ENCODE measurements around the gene C19orf33.

The C19orf33 gene

DNA sequence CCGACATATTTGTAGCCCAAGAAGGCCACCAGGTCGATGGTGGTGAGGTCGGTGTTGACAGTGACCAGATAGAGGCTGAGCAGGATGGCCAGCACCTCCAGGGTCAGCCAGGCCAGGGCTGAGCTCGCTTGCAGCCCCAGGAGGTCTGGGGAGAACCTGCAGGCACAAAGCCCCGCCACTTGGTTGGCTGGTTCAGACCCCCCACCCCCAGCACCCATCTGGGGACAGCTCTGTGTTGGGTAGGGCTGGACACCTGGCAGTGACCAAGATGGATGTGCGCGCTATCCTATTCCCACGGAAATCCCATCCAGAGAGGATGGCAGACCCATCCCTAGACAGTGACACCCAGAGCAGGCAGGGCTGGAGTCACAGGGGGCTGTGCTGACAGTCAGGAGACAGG, 3.5 kb downstream of the C19orf33 start:
- DNase-seq (ENCODE audit: extremely low spot score, insufficient read length, low read depth) (no peak), FAIRE-seq (no peak)

DNA sequence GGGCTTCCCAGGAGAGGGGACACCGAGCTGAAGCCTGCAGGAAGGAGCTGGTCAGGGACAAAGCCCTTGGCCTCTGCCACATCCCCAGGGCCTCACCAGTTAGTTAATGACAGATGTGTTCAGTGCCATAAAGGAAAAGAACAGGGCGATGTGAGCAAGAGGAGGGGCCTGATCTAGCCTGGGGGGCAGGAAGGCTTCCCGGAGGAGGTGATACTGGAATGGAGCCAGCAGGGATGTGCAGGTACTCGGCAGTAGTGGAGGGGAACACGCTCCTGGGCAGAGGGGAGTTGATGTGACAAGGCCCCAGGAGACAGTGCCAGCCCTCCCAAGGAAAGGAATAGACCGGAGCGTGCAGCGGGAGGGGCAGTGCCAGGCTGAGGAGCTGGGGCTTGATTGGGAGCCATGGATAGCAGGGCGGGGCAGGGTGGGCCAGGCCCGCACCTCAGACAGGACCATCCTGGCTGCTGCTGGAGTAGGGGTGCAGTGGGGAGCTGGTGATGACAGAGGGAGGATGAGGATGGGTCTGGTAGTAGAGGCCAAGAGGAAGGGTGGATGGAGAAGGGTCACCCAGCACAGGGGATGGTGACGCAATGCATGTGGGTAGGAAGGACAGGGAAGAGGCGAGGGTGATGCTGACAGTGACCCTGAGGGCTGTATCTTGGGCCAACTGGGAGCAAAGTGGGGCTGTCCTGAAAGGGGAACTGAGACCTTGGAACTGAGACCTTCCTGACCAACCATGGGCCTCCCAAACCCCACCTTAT, 4.1 kb downstream of the C19orf33 start:
- FAIRE-seq (no peak), DNase-seq (ENCODE audit: extremely low spot score, insufficient read length, low read depth) (no peak)

DNA sequence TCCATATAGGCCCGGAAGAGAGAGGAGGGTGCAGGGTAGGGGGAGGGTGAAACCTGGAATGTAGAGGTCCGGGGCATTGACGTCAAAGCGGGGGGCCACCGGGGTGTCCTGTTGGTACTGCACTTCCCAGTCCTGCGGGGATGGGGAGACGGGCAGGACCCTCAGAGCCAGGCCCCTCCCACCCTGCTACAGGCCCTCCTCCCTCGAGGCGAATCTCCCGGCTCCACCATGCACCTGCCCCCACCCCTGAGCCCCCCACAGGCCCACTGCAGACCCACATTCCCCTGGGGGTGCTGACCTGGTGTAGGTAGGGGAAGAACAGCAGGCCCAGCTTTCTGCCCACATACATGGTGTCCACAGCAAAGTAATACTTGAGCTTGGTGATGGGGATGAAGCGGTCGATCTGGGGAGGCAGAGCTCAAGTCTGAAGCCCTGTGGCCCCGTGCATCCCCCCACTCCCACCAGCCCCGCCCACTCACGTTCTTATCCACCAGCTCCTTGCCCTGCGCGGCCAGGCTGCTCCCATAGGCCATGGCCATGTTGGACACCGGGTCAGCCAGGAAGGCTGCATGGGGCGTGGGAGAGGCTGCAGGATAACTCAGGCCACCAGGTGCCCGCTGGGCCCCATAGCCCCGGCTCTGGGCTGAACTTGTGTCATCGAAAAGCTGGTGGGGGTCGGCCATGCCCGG, 5.0 kb downstream of the C19orf33 start:
- no peak for FAIRE-seq
- no peak for DNase-seq (ENCODE audit: extremely low spot score, insufficient read length, low read depth)

DNA sequence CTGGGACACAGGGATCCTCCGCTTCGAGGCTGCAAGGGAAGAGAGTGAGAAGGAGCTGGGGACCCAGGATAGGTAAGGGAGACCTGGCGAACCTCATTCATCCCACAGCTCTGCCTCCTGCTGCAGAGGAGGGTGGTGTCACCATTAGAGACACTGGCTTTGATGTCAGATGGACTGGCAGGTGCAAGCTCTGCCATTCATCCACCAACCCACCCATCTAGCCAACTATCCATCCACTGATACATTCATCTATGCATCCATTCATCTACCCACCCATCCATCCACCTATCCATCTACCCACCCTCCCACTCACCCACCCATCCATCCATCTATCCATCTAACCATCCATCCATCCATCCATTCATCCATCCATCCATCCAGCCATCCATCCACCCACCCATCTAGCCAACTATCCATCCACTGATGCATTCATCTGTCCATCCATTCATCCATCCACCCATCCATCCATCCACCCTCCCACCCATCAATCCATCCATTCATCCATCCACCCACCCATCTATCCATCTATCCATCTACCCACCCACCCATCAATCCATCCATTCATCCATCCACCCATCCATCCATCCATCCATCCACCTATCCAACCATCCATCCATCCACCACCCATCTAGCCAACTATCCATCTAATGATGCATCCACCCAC, 5.7 kb downstream of the C19orf33 start:
- FAIRE-seq (no peak), DNase-seq (ENCODE audit: extremely low spot score, insufficient read length, low read depth) (no peak)

DNA sequence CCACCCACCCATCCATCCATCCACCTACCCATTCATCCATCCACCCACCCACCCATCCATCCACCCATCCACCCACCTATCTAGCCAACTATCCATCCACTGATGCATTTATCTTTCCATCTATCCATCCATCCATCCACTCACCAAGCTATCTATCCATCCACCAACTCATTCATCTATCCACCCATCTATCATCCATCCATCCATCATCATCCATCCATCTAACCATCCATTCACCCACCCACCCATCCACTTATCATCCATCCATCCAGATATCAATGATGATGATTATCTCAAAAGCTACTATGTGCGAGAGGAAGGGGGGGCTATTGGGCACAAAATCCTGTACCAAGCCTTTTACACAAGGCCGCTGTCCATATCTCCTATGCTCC, 6.2 kb downstream of the C19orf33 start:
- DNase-seq (ENCODE audit: extremely low spot score, insufficient read length, low read depth), result no peak
- FAIRE-seq, result no peak

DNA sequence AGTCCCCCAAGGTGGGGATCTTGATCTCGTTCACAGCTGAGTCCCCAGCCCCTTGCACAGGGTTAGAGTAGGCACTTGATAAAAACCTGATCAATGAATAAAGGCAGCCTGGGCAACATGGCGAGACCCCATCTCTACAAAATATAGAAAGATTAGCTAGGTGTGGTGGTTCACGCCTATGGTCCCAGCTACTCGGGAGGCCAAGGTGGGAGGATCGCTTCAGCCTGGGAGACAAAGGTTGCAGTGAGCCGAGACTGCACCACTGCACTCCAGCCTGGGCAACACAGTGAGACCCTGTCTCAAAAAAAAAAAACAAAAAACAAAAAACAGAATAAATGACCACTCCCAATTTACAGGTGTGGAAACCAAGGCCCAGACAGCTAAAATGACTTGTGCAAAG, 6.9 kb downstream of the C19orf33 start:
- no peak for FAIRE-seq
- no peak for DNase-seq (ENCODE audit: extremely low spot score, insufficient read length, low read depth)

DNA sequence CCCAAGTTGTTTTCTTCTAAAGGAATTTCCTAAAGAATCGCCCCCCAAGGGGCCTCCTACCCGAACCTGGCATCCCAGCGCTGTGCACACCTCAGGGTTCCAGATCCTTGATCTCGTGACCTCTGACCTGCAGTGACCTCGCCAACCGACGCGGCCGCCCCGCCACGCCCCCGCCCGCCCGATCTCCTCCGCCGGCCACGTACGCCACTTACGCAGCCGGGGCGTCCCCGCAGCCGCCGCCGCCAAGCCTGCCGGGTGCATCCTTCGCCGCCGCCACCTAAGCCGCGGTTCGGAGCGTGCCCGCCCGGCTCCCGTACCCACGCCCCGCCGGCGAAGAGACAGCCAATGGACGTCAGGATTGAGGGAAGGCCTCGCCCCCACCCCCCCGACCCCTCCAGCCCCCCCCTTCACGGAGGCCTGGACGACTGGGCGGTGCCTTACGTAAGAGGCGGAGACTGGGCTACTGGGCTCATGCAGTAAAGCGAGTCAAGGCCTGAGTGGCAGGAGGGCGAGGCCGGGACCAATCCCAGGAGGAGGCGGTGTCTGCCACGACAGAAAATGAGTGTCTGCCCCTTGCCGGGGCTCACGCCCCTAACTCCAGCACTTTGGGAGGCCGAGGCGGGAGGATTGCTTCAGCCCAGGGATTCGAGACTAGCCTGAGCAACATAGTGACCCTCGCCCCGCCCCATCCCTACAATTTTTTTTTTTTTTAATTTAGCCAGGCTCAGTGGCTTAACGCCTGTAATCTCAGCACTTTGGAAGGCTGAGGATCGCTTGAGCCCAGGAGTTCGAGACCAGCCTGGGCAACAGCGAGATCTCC, 11.8 kb downstream of the C19orf33 start, which contains the start of gene YIF1B:
Gene YIF1B, minus strand, starts transcription at position 291 of the 820 bp plus-strand sequence. Its CDS starts 30 bp downstream, at position 261.
- FAIRE-seq (peak; percentile 91), DNase-seq (ENCODE audit: extremely low spot score, insufficient read length, low read depth) (peak; percentile 98)

DNA sequence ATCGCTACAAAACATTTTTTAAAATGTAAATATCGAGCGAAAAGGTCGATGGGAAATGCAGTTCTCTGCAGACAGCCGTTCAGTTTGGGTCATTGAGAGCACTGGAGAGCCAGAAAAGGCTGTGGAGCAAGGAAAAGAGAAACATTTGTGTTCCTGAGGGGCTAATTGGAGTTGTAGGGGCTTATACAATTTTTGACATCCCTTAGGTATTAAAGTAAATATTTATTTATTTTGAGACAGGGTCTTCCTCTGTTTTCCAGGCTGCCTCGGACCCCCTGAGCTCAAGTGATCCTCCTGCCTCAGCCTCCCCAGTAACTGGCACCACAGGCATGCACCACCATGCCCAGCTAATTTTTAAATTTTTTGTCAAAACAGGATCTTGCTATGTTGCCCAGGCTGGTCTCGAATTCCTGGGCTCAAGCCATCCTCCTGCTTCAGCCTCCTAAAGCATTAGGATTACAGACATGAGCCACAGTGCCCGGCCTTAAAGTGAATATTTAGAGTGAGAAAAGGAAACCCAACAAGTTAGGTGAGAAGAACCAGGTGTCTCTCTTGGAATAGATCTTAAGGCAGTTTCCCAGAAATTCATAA, 12.5 kb downstream of the C19orf33 start:
- FAIRE-seq, result no peak
- DNase-seq (ENCODE audit: extremely low spot score, insufficient read length, low read depth), result no peak

DNA sequence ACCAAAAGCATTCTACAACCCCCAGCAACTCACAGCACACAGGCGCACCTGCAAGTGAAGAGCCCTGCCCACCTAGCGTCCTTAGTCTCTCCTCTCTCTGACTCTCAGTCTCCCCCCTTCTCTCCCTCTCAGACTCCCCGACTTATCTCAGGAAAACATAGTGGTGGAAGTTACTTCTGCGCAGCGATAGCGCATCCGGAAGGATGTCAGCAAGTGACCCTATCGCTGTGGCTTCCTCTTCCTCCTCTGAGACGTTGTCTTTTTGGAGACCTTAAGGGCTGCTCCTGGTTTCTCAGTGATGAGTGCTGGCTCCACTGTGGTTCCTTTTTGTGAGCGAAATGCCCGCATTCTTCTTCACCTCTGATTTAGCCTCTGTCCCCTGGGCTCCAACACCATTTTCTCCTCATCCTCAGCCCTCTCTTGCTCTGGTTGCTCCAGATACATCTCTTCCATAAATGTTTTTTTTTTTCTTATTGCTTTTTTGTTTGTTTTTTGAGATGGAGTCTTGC, 13.1 kb downstream of the C19orf33 start:
- DNase-seq (ENCODE audit: extremely low spot score, insufficient read length, low read depth), result no peak
- FAIRE-seq, result peak; percentile 82

DNA sequence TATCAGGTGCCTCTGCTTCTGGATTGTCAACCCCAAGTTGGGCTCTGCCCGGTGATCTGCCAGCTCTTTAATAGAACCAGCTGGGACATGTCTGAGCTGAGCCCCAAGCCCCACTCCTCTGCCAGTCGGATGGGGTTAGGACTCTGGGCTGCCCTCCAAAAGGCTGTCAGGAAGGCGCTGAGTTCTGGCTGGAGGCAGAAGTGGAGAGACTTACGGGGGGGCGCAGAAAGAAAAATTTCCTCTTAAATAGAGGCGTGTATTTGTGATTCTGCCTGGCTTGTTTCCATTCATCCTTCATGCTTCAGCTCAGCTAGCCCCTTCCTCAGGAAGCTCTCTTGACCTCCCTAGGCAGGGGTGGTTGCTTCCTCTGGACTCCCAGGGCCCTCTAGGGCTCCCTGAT, 14.6 kb downstream of the C19orf33 start:
- FAIRE-seq, result no peak
- no peak for DNase-seq (ENCODE audit: extremely low spot score, insufficient read length, low read depth)

DNA sequence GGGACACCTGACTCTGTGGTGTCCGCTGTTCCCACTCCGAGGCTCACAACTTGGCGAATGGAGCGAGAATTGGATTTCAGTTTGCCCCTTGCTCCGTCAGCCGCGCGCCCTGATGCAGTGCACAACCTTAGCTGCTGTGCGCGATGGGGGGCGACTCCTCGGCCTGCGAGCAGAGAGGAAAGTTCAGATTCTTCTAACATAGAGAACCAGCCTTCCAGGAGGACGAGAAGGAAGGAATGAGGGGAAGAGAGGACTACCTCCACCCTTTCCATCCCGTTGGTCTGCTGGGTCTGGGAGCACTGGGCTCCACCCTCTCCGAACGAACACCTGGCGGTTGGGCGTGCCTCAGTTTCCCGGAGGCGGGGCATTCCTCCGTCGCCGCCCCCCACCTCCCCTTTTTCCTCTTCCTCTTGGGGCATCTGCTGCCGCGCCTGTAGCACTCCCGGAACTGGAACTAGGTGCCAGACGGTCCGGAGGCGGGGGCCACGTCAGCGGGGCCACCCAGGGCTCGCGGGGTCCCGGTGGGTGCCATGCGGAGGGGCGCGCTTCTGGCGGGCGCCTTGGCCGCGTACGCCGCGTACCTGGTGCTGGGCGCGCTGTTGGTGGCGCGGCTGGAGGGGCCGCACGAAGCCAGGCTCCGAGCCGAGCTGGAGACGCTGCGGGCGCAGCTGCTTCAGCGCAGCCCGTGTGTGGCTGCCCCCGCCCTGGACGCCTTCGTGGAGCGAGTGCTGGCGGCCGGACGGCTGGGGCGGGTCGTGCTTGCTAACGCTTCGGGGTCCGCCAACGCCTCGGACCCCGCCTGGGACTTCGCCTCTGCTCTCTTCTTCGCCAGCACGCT, 15.6 kb downstream of the C19orf33 start, which contains the start of gene KCNK6:
Gene KCNK6, plus strand, starts transcription at position 425 of the 838 bp plus-strand sequence. Its CDS starts 106 bp downstream, at position 531.
- DNase-seq (ENCODE audit: extremely low spot score, insufficient read length, low read depth), result no peak
- no peak for FAIRE-seq

DNA sequence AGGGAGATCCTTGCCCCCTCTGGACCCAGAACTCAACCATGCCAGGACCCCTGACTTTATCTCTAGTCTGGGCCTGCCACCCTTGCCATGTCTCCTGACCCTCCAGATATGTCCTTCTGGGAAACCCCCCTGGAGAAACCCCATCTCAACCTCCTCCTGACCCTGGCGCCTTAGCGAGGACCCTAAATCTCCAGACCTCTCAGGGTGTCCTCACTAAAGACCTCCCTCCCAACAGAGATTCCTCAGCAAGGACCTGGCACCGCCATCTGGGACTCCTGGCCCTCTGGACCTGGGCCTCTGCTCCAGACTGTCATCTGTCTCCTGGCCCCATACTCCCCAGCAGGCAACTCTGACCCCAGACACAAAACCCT, 16.9 kb downstream of the C19orf33 start:
- DNase-seq (ENCODE audit: extremely low spot score, insufficient read length, low read depth) (no peak), FAIRE-seq (no peak)

DNA sequence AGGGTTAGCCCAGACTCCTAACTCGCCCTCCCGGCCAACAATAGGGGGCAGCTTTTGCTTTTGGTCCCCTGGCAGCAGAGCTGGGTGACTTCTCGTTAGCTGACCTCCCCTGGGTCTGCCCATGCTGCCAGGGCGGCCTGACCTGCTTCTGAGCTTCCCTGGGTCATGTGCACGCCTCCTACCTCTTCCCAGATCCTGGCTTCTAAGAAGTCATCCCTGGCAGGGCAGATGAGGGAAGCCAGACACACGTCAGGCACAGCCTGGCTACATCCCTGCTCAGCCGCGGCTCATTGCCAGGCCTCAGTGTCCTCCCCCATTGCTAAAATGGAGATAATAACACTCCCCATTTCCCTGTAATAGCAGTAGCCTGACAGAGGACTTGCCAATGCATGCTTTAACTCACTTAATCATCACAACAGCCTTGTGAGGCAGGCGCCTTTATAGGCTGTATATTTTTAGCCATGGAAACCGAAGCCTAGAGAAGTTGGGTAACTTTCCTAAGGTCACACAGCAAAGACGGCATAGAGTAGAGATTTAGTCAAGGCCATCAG, 17.7 kb downstream of the C19orf33 start:
- FAIRE-seq (no peak), DNase-seq (ENCODE audit: extremely low spot score, insufficient read length, low read depth) (no peak)

DNA sequence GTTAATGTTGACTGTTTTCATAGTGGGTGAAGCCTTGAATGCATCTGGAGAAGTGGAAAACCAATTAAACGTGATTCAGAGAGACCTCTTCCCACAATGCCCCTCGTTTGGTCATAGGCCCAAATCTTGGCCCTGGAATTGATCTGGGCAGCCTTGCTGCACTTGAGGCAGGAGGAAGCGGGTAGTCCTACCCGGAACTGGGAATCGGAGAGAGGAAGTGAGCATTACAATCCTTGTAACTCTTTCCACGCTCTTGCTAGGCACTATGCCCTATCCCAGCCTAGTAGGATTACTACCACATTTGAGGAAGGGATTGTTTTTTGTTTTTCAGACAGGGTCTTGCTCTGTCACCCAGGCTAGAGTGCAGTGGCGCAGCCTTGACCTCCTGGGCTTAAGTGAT, 19.2 kb downstream of the C19orf33 start:
- no peak for DNase-seq (ENCODE audit: extremely low spot score, insufficient read length, low read depth)
- FAIRE-seq, result no peak

DNA sequence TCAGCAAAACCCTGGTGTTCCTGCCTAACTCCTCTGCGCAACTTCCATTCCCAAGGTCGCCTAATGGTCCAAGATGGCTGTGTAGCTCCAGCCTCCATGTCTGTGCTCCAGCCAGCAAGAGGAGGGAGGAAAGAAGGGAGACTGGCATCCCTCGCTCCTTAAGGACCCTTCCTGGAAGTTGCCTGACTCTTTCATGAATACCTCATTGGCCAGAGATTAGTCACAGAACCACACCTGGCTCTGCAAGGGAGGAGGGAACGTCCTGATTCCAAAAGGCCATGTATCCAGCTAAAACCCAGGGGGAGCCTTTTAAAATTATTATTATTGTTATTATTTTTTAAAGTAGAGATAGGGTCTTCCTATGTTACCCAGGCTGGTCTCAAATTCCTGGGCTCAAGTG, 20.4 kb downstream of the C19orf33 start:
- DNase-seq (ENCODE audit: extremely low spot score, insufficient read length, low read depth), result no peak
- FAIRE-seq, result no peak

DNA sequence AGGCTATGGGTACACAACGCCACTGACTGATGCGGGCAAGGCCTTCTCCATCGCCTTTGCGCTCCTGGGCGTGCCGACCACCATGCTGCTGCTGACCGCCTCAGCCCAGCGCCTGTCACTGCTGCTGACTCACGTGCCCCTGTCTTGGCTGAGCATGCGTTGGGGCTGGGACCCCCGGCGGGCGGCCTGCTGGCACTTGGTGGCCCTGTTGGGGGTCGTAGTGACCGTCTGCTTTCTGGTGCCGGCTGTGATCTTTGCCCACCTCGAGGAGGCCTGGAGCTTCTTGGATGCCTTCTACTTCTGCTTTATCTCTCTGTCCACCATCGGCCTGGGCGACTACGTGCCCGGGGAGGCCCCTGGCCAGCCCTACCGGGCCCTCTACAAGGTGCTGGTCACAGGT, 22.5 kb downstream of the C19orf33 start:
- no peak for DNase-seq (ENCODE audit: extremely low spot score, insufficient read length, low read depth)
- no peak for FAIRE-seq

DNA sequence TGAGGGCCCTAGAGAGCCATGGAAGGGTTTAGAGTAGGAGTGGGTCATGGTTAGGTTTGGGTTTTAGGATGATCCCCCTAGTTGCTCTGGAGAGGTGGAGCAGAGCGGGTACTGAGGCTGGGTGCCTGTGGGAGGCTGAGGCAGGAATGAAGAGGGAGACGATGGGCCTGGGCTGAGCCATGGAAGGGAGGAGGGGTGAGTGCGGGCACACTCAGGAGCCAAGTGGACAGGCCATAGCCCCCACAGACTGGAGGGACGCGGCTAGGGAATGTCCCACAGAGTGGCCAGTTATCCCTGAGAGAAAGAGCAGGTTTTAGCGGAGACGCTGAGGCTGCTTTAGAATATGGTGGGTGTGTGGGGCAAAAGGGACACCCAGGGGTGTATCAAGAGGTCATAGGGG, 25.6 kb downstream of the C19orf33 start:
- FAIRE-seq (no peak), DNase-seq (ENCODE audit: extremely low spot score, insufficient read length, low read depth) (no peak)

DNA sequence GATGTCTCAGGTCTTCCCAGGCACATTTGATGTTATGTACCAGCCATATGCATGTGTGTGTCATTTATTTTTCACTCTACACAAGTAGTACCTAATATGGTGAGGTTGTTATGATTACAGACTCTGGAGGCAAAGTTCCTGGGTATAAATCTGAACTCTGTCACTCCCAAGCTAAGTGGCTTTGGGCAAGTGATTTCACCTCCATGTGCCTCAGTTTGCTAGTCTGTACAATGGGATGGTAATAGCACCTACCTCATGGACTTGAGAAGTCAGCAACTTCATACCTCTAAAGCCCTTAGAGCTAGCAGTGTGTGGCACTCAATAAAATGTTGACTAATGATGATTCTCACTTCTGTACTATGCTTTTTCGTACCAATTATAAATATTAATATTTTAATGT, 27.7 kb downstream of the C19orf33 start:
- no peak for FAIRE-seq
- DNase-seq (ENCODE audit: extremely low spot score, insufficient read length, low read depth), result no peak

DNA sequence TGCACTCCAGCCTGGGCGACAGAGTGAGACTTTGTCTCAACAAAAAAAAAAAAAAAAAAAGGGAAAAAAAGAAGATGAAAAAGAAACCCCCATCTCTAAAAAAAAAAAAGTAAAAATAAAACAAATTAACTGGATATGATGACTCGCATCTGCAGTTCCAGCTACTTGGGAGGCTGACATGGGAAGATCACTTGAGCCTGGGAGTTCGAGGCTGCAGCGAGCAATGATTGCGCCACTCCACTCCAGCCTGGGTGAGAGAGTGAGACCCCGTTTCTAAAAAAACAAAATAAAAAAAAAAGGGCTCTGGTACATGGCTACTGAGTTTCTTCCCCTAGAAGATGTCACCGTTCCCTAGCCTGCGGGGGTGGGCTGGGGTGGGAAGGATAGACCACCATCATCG, 29.2 kb downstream of the C19orf33 start:
- FAIRE-seq (no peak), DNase-seq (ENCODE audit: extremely low spot score, insufficient read length, low read depth) (no peak)
